Measurements from ENCODE around the gene CYP19A1.

CYP19A1 gene

DNA sequence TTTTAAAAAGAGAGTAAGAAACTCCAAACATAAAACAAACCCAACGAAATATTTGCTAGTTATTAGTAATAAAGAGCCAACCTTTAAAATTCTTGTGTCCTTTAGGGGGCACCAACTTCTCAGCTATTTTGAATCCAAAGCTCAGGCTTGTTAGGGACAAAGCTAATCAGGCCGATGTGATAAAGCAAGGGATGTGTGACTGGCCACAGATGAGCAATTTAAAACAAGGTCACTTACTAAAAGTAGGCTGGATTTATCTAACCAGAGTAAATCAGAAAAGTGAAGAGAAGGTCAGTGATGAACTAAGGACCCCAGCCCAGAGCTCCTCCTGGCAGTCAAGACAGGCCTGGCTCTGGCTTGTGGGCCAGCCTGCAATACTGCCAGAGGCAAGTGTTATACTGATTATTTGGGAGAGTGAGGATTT is 108.5 kb downstream of the CYP19A1 start:
- Histone ChIP-seq H4K20me1 (ENCODE audit: insufficient read depth) (no peaks in the 10 kb centered on the region), H3K9ac (no peak overlapping the region), H3K4me3 (IDR thresholded peaks at IDR 0.05; ENCODE audit: insufficient read depth, low read depth, low read length) (no peak overlapping the region), H3K27ac (peak overlapping the region; percentile 2; the same call in 1 of the 2 replicates), H3K4me1 (ENCODE audit: low read depth, poor library complexity, severe bottlenecking) (peaks cover 39% of the 10 kb centered on the region), H3K36me3 (ENCODE audit: insufficient read depth) (no peaks in the 10 kb centered on the region), H2AFZ (ENCODE audit: low read depth) (peak overlapping the region; percentile 66), H3K79me2 (ENCODE audit: insufficient read depth, low read depth) (no peaks in the 10 kb centered on the region), H3K27me3 (ENCODE audit: insufficient read depth, low read depth) (no peaks in the 10 kb centered on the region), H3K4me2 (peak overlapping the region; percentile 2; the same call in 1 of the 2 replicates)
- TF ChIP-seq, protein P1, sequence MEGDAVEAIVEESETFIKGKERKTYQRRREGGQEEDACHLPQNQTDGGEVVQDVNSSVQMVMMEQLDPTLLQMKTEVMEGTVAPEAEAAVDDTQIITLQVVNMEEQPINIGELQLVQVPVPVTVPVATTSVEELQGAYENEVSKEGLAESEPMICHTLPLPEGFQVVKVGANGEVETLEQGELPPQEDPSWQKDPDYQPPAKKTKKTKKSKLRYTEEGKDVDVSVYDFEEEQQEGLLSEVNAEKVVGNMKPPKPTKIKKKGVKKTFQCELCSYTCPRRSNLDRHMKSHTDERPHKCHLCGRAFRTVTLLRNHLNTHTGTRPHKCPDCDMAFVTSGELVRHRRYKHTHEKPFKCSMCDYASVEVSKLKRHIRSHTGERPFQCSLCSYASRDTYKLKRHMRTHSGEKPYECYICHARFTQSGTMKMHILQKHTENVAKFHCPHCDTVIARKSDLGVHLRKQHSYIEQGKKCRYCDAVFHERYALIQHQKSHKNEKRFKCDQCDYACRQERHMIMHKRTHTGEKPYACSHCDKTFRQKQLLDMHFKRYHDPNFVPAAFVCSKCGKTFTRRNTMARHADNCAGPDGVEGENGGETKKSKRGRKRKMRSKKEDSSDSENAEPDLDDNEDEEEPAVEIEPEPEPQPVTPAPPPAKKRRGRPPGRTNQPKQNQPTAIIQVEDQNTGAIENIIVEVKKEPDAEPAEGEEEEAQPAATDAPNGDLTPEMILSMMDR (conservative IDR thresholded peaks at IDR 0.05; ENCODE audit: low read depth, low read length) = peak; percentile 76

GRCh38 chr15:51227940-51228732 is 110.3 kb downstream of the CYP19A1 start:
- TF ChIP-seq, protein P1 (conservative IDR thresholded peaks at IDR 0.05; ENCODE audit: low read depth, low read length) = no peak
- no peaks in the 10 kb centered on the region for H4K20me1 ChIP-seq (ENCODE audit: insufficient read depth)
- H3K36me3 ChIP-seq (ENCODE audit: insufficient read depth) = no peaks in the 10 kb centered on the region
- no peaks in the 10 kb centered on the region for H3K27me3 ChIP-seq (ENCODE audit: insufficient read depth, low read depth)
- H3K4me2 ChIP-seq = peak overlapping the region; percentile 58
- H3K9ac ChIP-seq = peak overlapping the region; percentile 32; the same call in 1 of the 2 replicates
- peak overlapping the region; percentile 48; the same call in 1 of the 2 replicates for H2AFZ ChIP-seq (ENCODE audit: low read depth)
- peak overlapping the region; percentile 66 for H3K27ac ChIP-seq
- peaks cover 45% of the 10 kb centered on the region for H3K4me1 ChIP-seq (ENCODE audit: low read depth, poor library complexity, severe bottlenecking)
- no peaks in the 10 kb centered on the region for H3K79me2 ChIP-seq (ENCODE audit: insufficient read depth, low read depth)
- no peak overlapping the region for H3K4me3 ChIP-seq (IDR thresholded peaks at IDR 0.05; ENCODE audit: insufficient read depth, low read depth, low read length)

DNA sequence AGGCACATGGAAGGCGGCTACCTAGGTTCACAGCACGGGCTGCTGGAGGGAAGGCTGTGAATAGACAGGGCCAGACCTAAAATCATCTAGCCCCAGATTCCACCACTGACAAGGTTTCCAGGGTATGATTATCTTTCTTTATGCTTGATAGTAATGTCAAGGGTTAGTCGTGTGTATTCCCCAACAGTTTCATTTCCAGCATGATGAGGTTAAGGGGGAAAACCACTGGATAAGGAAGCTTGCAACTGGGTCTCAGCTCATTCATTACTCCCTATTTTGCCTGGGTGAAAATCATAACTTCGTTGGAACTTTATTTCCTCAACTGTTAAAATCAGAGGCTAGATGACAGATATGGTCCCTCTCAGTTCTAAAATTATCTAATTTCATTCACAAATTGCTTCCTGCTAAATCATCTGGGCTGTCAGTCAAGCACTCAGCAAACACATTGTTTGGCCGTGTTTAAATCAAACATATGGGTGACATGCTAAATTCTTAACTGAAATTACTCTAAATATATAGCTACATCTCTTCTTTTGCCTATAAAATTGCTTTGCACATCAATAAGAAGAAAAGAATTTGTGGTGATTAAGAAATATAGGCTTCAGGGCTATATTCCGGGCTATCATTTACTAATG is 111.7 kb downstream of the CYP19A1 start:
- no peaks in the 10 kb centered on the region for H3K36me3 ChIP-seq (ENCODE audit: insufficient read depth)
- H3K27me3 ChIP-seq (ENCODE audit: insufficient read depth, low read depth) = no peaks in the 10 kb centered on the region
- H2AFZ ChIP-seq (ENCODE audit: low read depth) = no peak overlapping the region
- TF ChIP-seq, protein P1 (conservative IDR thresholded peaks at IDR 0.05; ENCODE audit: low read depth, low read length) = no peak
- H3K79me2 ChIP-seq (ENCODE audit: insufficient read depth, low read depth) = no peaks in the 10 kb centered on the region
- no peak overlapping the region for H3K4me2 ChIP-seq
- no peaks in the 10 kb centered on the region for H4K20me1 ChIP-seq (ENCODE audit: insufficient read depth)
- peaks cover 44% of the 10 kb centered on the region for H3K4me1 ChIP-seq (ENCODE audit: low read depth, poor library complexity, severe bottlenecking)
- no peak overlapping the region for H3K4me3 ChIP-seq (IDR thresholded peaks at IDR 0.05; ENCODE audit: insufficient read depth, low read depth, low read length)
- H3K27ac ChIP-seq = no peak overlapping the region
- no peak overlapping the region for H3K9ac ChIP-seq

DNA sequence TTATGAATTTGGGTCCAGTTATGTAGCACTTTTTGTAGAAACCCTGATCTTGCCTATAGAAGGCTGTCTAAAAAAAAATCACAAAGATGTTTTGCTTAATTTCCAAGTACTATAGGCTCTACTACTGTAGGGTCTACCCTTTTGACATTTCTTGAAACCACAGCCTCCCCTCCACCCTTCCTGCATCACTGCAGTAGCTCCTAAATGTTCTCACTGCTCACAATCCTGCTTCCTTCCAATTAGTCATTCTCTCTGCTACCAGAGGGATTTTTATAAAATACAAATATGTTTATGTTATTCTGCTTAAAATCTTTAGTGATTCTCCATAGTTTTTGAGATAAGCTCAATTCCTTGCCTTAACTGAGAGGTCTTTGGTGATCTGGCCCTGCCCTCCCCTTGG is 114.0 kb downstream of the CYP19A1 start:
- H2AFZ ChIP-seq (ENCODE audit: low read depth) = no peak overlapping the region
- TF ChIP-seq, protein P1 (conservative IDR thresholded peaks at IDR 0.05; ENCODE audit: low read depth, low read length) = no peak
- no peaks in the 10 kb centered on the region for H3K27me3 ChIP-seq (ENCODE audit: insufficient read depth, low read depth)
- H3K36me3 ChIP-seq (ENCODE audit: insufficient read depth) = no peaks in the 10 kb centered on the region
- H4K20me1 ChIP-seq (ENCODE audit: insufficient read depth) = no peaks in the 10 kb centered on the region
- no peaks in the 10 kb centered on the region for H3K79me2 ChIP-seq (ENCODE audit: insufficient read depth, low read depth)
- H3K27ac ChIP-seq = no peak overlapping the region
- peaks cover 35% of the 10 kb centered on the region for H3K4me1 ChIP-seq (ENCODE audit: low read depth, poor library complexity, severe bottlenecking)
- H3K4me2 ChIP-seq = no peak overlapping the region
- no peak overlapping the region for H3K9ac ChIP-seq
- no peak overlapping the region for H3K4me3 ChIP-seq (IDR thresholded peaks at IDR 0.05; ENCODE audit: insufficient read depth, low read depth, low read length)

All from KMS-11 (cell line).